GM12864 (cell line): Measurements from ENCODE around the gene PRAMEF1.
"Not testable (repeated sequence)": the region's sequence is repeated elsewhere in the genome, so short reads cannot be mapped to it uniquely, and the experiment has no call there.

Experiments
- DNase-seq: peaks from one replicate; pipeline ENCODE4 v3.0.0-alpha.2; 2011; ENCODE audit warnings: low read depth
- H3K4me3 ChIP-seq: 2 replicates; pipeline ENCODE4 v1.5.1; 2011; ENCODE audit warnings: mild to moderate bottlenecking, low read depth, low read length, control low read depth
- TF ChIP-seq, protein P1 (sequence below): IDR thresholded peaks from 2 replicates; pipeline ENCODE4 v1.5.1; 2011; ENCODE audit warnings: low read depth, mild to moderate bottlenecking, moderate library complexity, low read length, control low read depth, inconsistent platforms; ENCODE audit errors: missing control alignments

The PRAMEF1 gene

DNA sequence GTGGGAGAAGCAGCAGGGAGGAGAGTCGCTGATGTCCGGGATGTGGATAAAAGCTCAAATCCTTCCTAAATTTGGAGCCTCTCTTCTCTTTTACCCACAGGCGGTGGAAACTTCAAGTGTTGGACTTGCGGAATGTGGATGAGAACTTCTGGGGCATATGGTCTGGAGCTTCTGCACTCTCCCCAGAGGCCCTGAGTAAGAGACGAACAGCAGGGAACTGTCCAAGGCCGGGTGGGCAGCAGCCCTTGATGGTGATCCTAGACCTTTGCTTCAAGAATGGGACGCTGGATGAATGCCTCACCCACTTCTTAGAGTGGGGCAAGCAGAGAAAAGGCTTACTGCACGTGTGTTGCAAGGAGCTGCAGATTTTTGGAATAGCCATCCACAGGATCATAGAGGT, 15.8 kb upstream of the PRAMEF1 start:
- TF ChIP-seq, protein P1, sequence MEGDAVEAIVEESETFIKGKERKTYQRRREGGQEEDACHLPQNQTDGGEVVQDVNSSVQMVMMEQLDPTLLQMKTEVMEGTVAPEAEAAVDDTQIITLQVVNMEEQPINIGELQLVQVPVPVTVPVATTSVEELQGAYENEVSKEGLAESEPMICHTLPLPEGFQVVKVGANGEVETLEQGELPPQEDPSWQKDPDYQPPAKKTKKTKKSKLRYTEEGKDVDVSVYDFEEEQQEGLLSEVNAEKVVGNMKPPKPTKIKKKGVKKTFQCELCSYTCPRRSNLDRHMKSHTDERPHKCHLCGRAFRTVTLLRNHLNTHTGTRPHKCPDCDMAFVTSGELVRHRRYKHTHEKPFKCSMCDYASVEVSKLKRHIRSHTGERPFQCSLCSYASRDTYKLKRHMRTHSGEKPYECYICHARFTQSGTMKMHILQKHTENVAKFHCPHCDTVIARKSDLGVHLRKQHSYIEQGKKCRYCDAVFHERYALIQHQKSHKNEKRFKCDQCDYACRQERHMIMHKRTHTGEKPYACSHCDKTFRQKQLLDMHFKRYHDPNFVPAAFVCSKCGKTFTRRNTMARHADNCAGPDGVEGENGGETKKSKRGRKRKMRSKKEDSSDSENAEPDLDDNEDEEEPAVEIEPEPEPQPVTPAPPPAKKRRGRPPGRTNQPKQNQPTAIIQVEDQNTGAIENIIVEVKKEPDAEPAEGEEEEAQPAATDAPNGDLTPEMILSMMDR = no peak
- DNase-seq = no peak
- H3K4me3 ChIP-seq = no peak overlapping the region

DNA sequence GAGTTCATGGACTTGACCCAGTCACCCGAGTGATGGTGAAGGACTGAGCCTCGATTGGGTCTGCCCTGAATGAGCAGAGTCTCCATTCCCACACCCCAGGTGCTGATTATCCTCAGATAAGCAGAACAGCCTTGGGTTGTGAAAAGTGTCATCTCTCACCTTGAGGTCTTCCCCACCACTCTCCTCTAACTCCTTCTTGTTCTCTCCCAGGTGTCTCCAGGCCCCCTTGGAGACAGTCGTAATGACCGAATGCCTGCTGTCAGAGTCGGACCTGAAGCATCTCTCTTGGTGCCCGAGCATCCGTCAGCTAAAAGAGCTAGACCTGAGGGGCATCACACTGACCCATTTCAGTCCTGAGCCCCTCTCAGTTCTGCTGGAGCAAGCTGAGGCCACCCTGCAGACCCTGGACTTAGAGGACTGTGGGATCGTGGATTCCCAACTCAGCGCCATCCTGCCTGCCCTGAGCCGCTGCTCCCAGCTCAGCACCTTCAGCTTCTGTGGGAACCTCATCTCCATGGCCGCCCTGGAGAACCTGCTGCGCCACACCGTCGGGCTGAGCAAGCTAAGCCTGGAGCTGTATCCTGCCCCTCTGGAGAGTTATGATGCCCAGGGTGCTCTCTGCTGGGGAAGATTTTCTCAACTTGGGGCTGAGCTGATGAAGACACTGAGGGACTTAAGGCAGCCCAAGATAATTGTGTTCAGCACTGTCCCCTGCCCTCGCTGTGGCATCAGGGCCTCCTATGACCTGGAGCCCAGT, 14.2 kb upstream of the PRAMEF1 start:
- no peak overlapping the region for H3K4me3 ChIP-seq
- DNase-seq = no peak
- TF ChIP-seq, protein P1 = no peak

DNA sequence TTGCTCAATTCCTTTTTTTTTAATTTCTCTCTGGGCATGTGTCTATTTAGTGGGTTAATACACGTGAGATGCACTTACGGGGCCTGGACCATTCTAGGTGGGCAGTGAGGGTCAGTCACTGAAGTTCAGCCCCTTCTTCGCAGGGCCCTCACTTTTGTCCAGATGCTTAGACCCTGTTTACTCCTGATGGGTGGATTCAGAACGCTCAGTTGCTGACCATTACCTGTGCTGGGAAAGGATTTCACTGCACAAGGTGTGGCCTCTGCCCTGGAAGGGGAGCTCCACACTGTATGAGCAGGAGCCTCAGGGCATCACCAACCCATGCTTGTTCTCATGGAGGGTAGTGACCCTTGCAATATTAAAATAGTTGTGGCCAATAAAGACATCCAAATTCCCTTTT, 13.1 kb upstream of the PRAMEF1 start:
- DNase-seq = no peak
- TF ChIP-seq, protein P1 = no peak
- no peak overlapping the region for H3K4me3 ChIP-seq

DNA sequence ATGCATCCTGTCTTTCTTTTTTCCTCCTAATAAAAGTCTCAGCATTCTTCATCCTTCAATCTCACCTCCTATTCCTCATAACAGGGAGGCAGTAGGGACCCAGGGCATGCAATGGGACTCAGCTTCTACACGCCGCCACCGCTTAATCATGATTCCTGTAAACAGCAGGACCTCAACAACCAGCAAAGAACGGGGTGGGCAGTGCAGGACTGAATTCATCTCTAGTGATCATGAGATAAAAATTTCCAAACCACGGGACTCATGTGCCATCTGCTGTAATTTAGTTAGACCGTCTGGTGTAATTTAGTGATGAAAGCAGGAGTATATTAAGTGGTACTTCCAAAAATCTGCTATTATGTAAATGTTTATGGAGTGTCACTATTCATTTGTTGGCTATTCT, 12.3 kb upstream of the PRAMEF1 start:
- TF ChIP-seq, protein P1 = no peak
- DNase-seq = no peak
- no peak overlapping the region for H3K4me3 ChIP-seq

DNA sequence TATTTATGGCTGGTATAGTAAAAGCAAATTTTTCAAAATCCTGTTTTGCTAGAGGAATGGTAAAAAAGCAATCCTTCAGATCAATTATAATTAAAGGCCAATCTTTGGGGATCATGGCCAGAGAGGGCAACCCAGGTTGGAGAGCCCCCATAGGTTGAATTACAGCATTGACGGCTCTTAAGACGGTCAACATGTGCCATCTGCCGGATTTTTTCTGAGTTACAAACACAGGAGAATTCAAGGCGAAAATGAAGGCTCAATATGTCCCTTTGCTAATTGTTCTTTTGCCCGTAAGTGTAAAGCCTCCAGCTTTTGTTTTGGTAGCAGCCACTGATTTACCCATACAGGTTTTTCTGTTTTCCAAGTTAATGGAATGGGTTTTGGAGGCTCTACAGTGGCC, 9.7 kb upstream of the PRAMEF1 start:
- H3K4me3 ChIP-seq, DNase-seq: not testable (repeated sequence)

DNA sequence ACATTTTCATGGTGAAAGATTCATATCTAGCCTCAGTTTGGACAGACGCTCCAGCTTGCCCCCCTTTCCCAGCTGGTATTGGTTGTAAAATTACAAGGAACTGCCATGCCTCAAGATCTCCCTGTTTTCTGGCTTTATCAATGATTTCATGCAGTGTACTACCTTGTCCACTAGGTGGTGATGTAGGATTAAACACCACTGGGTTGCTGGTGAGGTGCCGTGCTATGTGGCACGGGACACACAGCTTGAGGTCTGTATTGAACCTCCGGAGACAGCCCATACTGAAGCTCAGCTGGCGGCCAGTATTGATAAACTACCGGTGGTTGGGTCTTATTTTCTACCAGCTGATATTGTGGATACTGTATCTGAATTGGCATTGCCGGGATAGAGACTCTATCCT, 7.4 kb upstream of the PRAMEF1 start:
- H3K4me3 ChIP-seq, DNase-seq: not testable (repeated sequence)
- TF ChIP-seq, protein P1 = peak; percentile 11

DNA sequence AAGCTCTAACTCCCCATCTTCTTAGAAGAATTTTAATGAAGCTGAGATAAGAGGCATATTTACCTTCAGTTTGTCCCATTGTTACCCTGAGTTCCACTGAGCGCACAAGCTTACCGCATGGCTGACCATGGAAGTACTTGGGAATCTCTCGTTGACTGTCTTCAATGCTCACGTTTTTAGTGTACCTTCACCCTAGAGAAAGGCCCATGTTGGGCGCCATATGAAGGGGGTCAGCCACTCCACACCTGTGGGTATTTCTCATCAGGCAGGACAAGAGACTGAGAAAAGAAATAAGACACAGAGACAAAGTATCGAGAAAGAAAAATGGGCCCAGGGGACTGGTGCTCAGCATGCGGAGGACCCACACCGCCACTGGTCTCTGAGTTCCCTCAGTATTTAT, 6.5 kb upstream of the PRAMEF1 start:
- not testable (repeated sequence) for H3K4me3 ChIP-seq, DNase-seq

DNA sequence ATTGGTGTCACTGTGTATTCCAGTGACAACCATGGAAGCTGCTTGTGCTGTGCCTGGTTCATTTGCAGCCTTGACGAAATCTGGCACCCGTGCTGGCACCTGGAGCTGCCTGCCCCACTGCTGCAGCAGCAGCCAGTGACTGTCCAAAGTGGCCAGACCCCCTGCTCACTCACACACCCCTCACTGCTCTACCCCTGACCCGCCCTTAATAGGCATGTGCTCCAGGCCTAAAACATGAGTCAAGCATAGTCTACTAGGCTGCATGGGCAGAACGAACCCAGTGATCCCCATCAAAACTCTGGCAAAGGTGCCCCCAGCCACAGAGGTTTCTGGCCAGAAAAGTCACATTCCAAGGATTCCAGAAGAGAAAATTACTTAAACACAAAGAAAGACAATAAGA, 7.7 kb downstream of the PRAMEF1 start:
- no peak overlapping the region for H3K4me3 ChIP-seq
- TF ChIP-seq, protein P1 = no peak
- DNase-seq = no peak
